ENCODE data around the gene EFCAB6.

GRCh38 chr22:43852573-43853327 lies 40.6 kb upstream of the EFCAB6 start:
- TF ChIP-seq CTCF (IDR thresholded peaks at IDR 0.05) (no peak), ZFX (IDR thresholded peaks at IDR 0.05; ENCODE audit: borderline replicate concordance) (no peak)
